GM15510 (cell line): ENCODE data around the gene CIDEB.

Experiments used
- POLR2A ChIP-seq: IDR thresholded peaks from 3 replicates; pipeline ENCODE4 v1.6.1; 2011; ENCODE audit warnings: borderline replicate concordance; ENCODE audit not compliant: insufficient read length; ENCODE audit errors: extremely low read depth

The CIDEB gene

GRCh38 chr14:24262821-24263733 lies 44.7 kb downstream of the CIDEB start, which contains the start of gene TGM1:
TGM1 (minus strand) TSS chr14:24263177; CDS start chr14:24262352, 825 bp downstream.
- TF ChIP-seq POLR2A: no peak

- TF ChIP-seq POLR2A: no peak
Observed at GRCh38 chr14:24261969-24262327, 45.8 kb downstream of the CIDEB start.

- TF ChIP-seq POLR2A: no peak
Observed at GRCh38 chr14:24261256-24261968, 46.4 kb downstream of the CIDEB start.

- no peak for TF ChIP-seq POLR2A
Observed at GRCh38 chr14:24260780-24261157, 47.0 kb downstream of the CIDEB start.

GRCh38 chr14:24260026-24260779 lies 47.6 kb downstream of the CIDEB start:
- TF ChIP-seq POLR2A: no peak

GRCh38 chr14:24259282-24260025 lies 48.3 kb downstream of the CIDEB start:
- TF ChIP-seq POLR2A: no peak

- no peak for TF ChIP-seq POLR2A
Observed at GRCh38 chr14:24258548-24259265, 49.1 kb downstream of the CIDEB start.

GRCh38 chr14:24258119-24258518 lies 49.7 kb downstream of the CIDEB start:
- no peak for TF ChIP-seq POLR2A

- no peak for TF ChIP-seq POLR2A
Observed at GRCh38 chr14:24256960-24257359, 50.8 kb downstream of the CIDEB start.

GRCh38 chr14:24255931-24256711 lies 51.7 kb downstream of the CIDEB start:
- no peak for TF ChIP-seq POLR2A

- TF ChIP-seq POLR2A: no peak
Observed at GRCh38 chr14:24255438-24255837, 52.3 kb downstream of the CIDEB start.
